ENCODE measurements around the gene MEOX1. TPM values are rescaled to one million over a fixed set of nuclear protein-coding genes. Genes with fewer than 3 reads are reported as not detected.

MEOX1 gene
- total and polyA plus RNA-seq, 8 donors = 1.2 to 5.1 (median 2.6) TPM; not detected in 3

- no peak overlapping the region for H3K27ac ChIP-seq
- intact Hi-C loops (cut with DNase I; ENCODE audit: low total_unique reads) = no loop called here
Measured at GRCh38 chr17:43615330-43616028, 46.2 kb downstream of the MEOX1 start.

DNA sequence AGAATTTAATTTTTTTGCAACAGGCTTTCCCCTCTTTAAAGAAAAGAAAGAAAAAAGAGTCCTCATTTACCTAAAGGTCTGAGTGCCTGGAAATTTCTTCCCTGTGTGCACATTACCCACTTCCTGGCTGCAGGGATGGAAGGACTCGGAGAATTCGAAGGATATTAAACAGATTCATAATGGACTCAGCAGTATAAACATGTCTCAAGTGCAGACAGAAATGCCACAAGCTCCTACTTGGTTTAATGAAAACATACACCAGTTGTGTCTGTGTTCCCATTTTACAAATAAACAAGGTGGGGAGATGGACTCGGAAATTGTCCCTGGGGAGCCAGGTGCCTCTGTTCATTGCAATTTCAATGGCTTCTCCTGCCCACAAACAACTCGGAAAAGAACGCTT, 47.2 kb downstream of the MEOX1 start:
- Histone ChIP-seq H3K9me3 (no peaks in the 10 kb centered on the region), H3K4me1 (peaks cover 0 to 18% (median 7%) of the 10 kb centered on the region in 4 donors), H3K4me3 (no peak overlapping the region), H3K36me3 (no peaks in the 10 kb centered on the region), H3K27me3 (no peaks in the 10 kb centered on the region), H3K27ac (peak overlapping the region in 1 of 5 donors; percentile 30)
- 49 to 74% (median 64%) methylated on average over 5 of the region's 5 CpGs for WGBS, 5 donors
- intact Hi-C loops (cut with DNase I; ENCODE audit: low total_unique reads) = no loop called here
- DNase-seq = no peak
- no peak for TF ChIP-seq POLR2AphosphoS5 (IDR thresholded peaks at IDR 0.05)
- no peak for TF ChIP-seq POLR2A (IDR thresholded peaks at IDR 0.05)
- TF ChIP-seq CTCF (IDR thresholded peaks at IDR 0.05) = no peak
- TF ChIP-seq EP300 (IDR thresholded peaks at IDR 0.05) = no peak

More at GRCh38 chr17:43615330-43616028, 46.2 kb downstream of the MEOX1 start:
- H3K4me1 ChIP-seq = peaks cover under 1 to 21% (median 10%) of the 10 kb centered on the region in 4 donors
- H3K36me3 ChIP-seq = no peaks in the 10 kb centered on the region
- no peak for DNase-seq
- WGBS, 5 donors = 62 to 81% (median 76%) methylated on average over 10 to 11 of the region's 11 CpGs
- TF ChIP-seq EP300 (IDR thresholded peaks at IDR 0.05) = no peak
- TF ChIP-seq POLR2A (IDR thresholded peaks at IDR 0.05) = no peak
- no peak for TF ChIP-seq CTCF (IDR thresholded peaks at IDR 0.05)
- no peak for TF ChIP-seq POLR2AphosphoS5 (IDR thresholded peaks at IDR 0.05)
- no peak overlapping the region for H3K4me3 ChIP-seq
- no peaks in the 10 kb centered on the region for H3K9me3 ChIP-seq
- no peaks in the 10 kb centered on the region for H3K27me3 ChIP-seq

DNA sequence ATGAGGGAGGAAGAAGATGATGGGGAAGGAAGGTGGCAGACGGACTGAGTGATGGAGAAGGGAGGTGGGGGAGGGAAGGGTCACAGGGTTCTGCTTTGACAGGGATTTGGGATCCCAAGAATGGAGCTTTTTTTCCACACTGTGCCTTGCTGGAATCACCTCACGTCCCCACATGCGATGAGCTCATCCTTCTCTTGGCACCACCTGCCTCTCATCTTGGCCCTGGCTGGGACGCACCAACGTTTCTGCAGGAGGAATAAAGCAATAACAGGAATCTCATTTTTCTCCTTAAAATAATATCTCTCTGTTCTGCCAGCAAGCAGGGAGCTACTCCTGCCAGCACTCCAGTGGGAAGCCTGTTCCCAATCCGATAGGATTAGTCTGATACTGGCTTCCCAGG, 47.8 kb downstream of the MEOX1 start:
- H3K27ac ChIP-seq = peak overlapping the region in 1 of 5 donors; percentile 30
- no peaks in the 10 kb centered on the region for H3K27me3 ChIP-seq
- no peak overlapping the region for H3K4me3 ChIP-seq
- H3K36me3 ChIP-seq = no peaks in the 10 kb centered on the region
- WGBS, 5 donors = 47 to 68% (median 65%) methylated on average over 6 of the region's 6 CpGs
- no peak for DNase-seq
- no peaks in the 10 kb centered on the region for H3K9me3 ChIP-seq
- TF ChIP-seq EP300 (IDR thresholded peaks at IDR 0.05) = no peak
- TF ChIP-seq CTCF (IDR thresholded peaks at IDR 0.05) = no peak
- TF ChIP-seq POLR2A (IDR thresholded peaks at IDR 0.05) = no peak
- TF ChIP-seq POLR2AphosphoS5 (IDR thresholded peaks at IDR 0.05) = no peak
- intact Hi-C loops (cut with DNase I; ENCODE audit: low total_unique reads) = no loop called here
- peaks cover 0 to 18% (median 7%) of the 10 kb centered on the region in 4 donors for H3K4me1 ChIP-seq

DNA sequence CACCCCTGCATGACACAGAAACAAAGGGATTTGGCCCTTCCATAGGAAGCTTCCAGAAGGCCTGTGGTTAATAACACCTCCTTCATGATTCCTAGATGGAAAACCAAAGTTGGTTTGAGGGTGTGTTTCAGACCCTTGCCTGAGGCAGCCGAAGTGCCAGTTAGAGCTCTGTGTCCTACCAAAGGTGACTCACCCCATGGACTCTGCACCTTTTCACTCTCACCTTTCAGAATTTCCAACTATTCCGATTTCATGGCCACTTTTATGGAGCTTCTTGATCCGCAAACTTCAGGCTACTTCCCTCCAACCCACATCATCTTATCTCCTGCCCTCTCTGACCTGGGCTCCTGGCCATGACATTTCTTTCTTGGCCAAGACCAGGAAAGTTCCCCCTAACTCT, 49.2 kb downstream of the MEOX1 start:
- Histone ChIP-seq H3K9me3 (no peaks in the 10 kb centered on the region), H3K4me1 (peaks cover 0 to 18% (median 7%) of the 10 kb centered on the region in 4 donors), H3K4me3 (no peak overlapping the region), H3K36me3 (no peaks in the 10 kb centered on the region), H3K27ac (no peak overlapping the region), H3K27me3 (no peaks in the 10 kb centered on the region)
- no peak for DNase-seq
- TF ChIP-seq CTCF (IDR thresholded peaks at IDR 0.05) = no peak
- no peak for TF ChIP-seq POLR2A (IDR thresholded peaks at IDR 0.05)
- no peak for TF ChIP-seq POLR2AphosphoS5 (IDR thresholded peaks at IDR 0.05)
- TF ChIP-seq EP300 (IDR thresholded peaks at IDR 0.05) = no peak
- intact Hi-C loops (cut with DNase I; ENCODE audit: low total_unique reads) = no loop called here
- whole genome bisulfite sequencing, 5 donors = 75 to 89% (median 83%) methylated on average over 3 of the region's 3 CpGs

All from stomach (tissue), 9 donors.